HepG2 (cell line): Measurements from ENCODE around the gene HDAC5. TPM values are rescaled to one million over a fixed set of nuclear protein-coding genes. Genes with fewer than 3 reads are reported as not detected.

Experiments
- ATAC-seq: fragments of 200-7000 bp; cut with Tn5 transposase; 3 replicates; pipeline ENCODE4 v1.9.1; 2020; ENCODE audit warnings: mild to moderate bottlenecking, moderate library complexity
- BruUV-seq: library from RNA; stranded (reverse); fragments of 400-500 nt; replicated peaks from 2 replicates; lab custom pipeline; 2021; lab: Mats Ljungman, UMichigan
- CTCF ChIA-PET: fragments of 300-600 bp; formaldehyde crosslinking; extraction: SDS; loops from one replicate; lab custom pipeline; 2021; ENCODE audit warnings: low total read pairs, inconsistent platforms, low intra/inter-chr PET ratio; lab: Yijun Ruan, JAX
- POLR2A ChIA-PET: fragments of 350-600 bp; sonication (Branson Sonifier 250); formaldehyde crosslinking; loops from one replicate; lab custom pipeline; 2020; ENCODE audit warnings: antibody characterized with exemption, inconsistent platforms; lab: Yijun Ruan, JAX
- DNase-seq: peaks from one replicate; pipeline ENCODE4 v3.0.0-alpha.2; 2015; ENCODE audit warnings: low spot score
- FAIRE-seq: peaks from 3 replicates; lab custom pipeline; 2011; peaks lifted over from hg19 to GRCh38; lab: Jason Lieb, UNC
- H2AFZ ChIP-seq: one replicate; pipeline ENCODE4 v1.6.1; 2011; ENCODE audit warnings: low read length, inconsistent platforms
- H3K27ac ChIP-seq: fragments of 300-600 bp; 3 replicates; pipeline ENCODE4 v1.8.0; 2011; ENCODE audit warnings: mixed run types, mild to moderate bottlenecking, mixed read lengths, low read length, inconsistent platforms; ENCODE audit not compliant: insufficient read depth; ENCODE audit errors: extremely low read length
- H3K27me3 ChIP-seq, 2 experiments: fragments of 200-600 bp in 1 of 2; 2 replicates in 1 of 2; 3 replicates in 1 of 2; pipeline versions ENCODE4 v1.6.0 to v1.8.0; 2011; ENCODE audit warnings: low read length in 2 of 2, mild to moderate bottlenecking in 2 of 2, moderate library complexity in 2 of 2, inconsistent platforms in 1 of 2; ENCODE audit not compliant: insufficient read depth in 2 of 2, control insufficient read depth in 1 of 2
- H3K36me3 ChIP-seq, 2 experiments: fragments of 200-600 bp in 1 of 2; replicated peaks in 1 of 2; 2 replicates in 1 of 2; 3 replicates in 1 of 2; pipeline versions ENCODE4 v1.5.1 to v1.8.0; 2011; ENCODE audit warnings: low read length in 2 of 2, inconsistent platforms in 1 of 2; ENCODE audit not compliant: insufficient read depth in 2 of 2, control insufficient read depth in 1 of 2
- H3K4me1 ChIP-seq: 2 replicates; pipeline ENCODE4 v1.5.1; 2012; ENCODE audit warnings: low read length, inconsistent platforms; ENCODE audit not compliant: insufficient read depth
- H3K4me2 ChIP-seq: 2 replicates; pipeline ENCODE4 v1.6.0; 2011; ENCODE audit warnings: low read depth, low read length, inconsistent platforms
- H3K4me3 ChIP-seq, 3 experiments: fragments of 200-600 bp in 1 of 3; sonication (generic), shearing (Covaris generic) in 1 of 3; replicated peaks in 1 of 3; 2 replicates each; pipeline ENCODE4 v1.5.1; 2011 to 2016; ENCODE audit warnings: low read length in 3 of 3, inconsistent platforms in 2 of 3, low read depth in 2 of 3, mild to moderate bottlenecking in 2 of 3, control low read depth in 1 of 3, mixed read lengths in 1 of 3; ENCODE audit not compliant: insufficient read depth in 1 of 3
- H3K79me2 ChIP-seq: one replicate; pipeline ENCODE4 v1.6.1; 2011; ENCODE audit warnings: low read length, inconsistent platforms; ENCODE audit not compliant: insufficient read depth
- H3K9ac ChIP-seq: 2 replicates; pipeline ENCODE4 v1.6.0; 2011; ENCODE audit warnings: mild to moderate bottlenecking, low read depth, low read length, inconsistent platforms; ENCODE audit not compliant: insufficient read depth
- H3K9me3 ChIP-seq: 2 replicates; pipeline ENCODE4 v1.5.1; 2012; ENCODE audit warnings: mild to moderate bottlenecking, low read length
- H4K20me1 ChIP-seq: 2 replicates; pipeline ENCODE4 v1.6.0; 2011; ENCODE audit warnings: inconsistent platforms, mild to moderate bottlenecking, low read length, moderate library complexity; ENCODE audit not compliant: insufficient read depth
- EP300 ChIP-seq, 3 experiments: sonication (generic) in 1 of 3; formaldehyde crosslinking in 1 of 3; IDR thresholded peaks; 2 replicates each; pipeline versions ENCODE4 v1.5.1 to v1.6.1; 2011 to 2020; ENCODE audit warnings: low read depth in 2 of 3, low read length in 2 of 3, borderline replicate concordance in 1 of 3, improper control_type of control experiment in 1 of 3, mild to moderate bottlenecking in 1 of 3, missing genetic modification reagents in 1 of 3, moderate library complexity in 1 of 3
- HNF4G ChIP-seq, 2 experiments: sonication (generic) in 1 of 2; formaldehyde crosslinking in 1 of 2; IDR thresholded peaks; 2 replicates each; pipeline versions ENCODE4 v1.4.0 to v1.6.1; 2011 to 2020; ENCODE audit warnings: borderline replicate concordance in 2 of 2, low read depth in 2 of 2, mild to moderate bottlenecking in 2 of 2, low read length in 1 of 2, missing genetic modification reagents in 1 of 2, moderate library complexity in 1 of 2
- KIAA2018 ChIP-seq: sonication (generic); formaldehyde crosslinking; IDR thresholded peaks from 2 replicates; pipeline ENCODE4 v1.5.0; 2020; ENCODE audit warnings: mild to moderate bottlenecking, missing genetic modification reagents, borderline replicate concordance
- MEIS2 ChIP-seq: sonication (generic); formaldehyde crosslinking; IDR thresholded peaks from 2 replicates; pipeline ENCODE4 v1.9.0; 2021; ENCODE audit warnings: mild to moderate bottlenecking, missing genetic modification reagents
- PHF20 ChIP-seq: sonication (generic); formaldehyde crosslinking; IDR thresholded peaks from 2 replicates; pipeline ENCODE4 v1.5.0; 2020; ENCODE audit warnings: mild to moderate bottlenecking, missing genetic modification reagents
- POLR2G ChIP-seq: fragments of 200-400 bp; formaldehyde crosslinking; IDR thresholded peaks from 2 replicates; pipeline ENCODE4 v1.6.1; 2018; ENCODE audit warnings: mild to moderate bottlenecking, low read depth, low read length, moderate library complexity
- REPIN1 ChIP-seq: sonication (generic); formaldehyde crosslinking; IDR thresholded peaks from 2 replicates; pipeline ENCODE4 v1.8.0; 2022; ENCODE audit warnings: missing genetic modification reagents, low read depth, mild to moderate bottlenecking, borderline replicate concordance
- RXRB ChIP-seq: IDR thresholded peaks from 2 replicates; pipeline ENCODE4 v1.6.1; 2016; ENCODE audit warnings: borderline replicate concordance, missing genetic modification reagents, missing compliant biosample characterization
- SPEN ChIP-seq: sonication (generic); formaldehyde crosslinking; IDR thresholded peaks from 2 replicates; pipeline ENCODE4 v1.5.1; 2020; ENCODE audit warnings: low read depth, mild to moderate bottlenecking, missing genetic modification reagents
- TP53 ChIP-seq: sonication (generic); formaldehyde crosslinking; conservative IDR thresholded peaks from 2 replicates; pipeline ENCODE4 v1.4.0; 2020; ENCODE audit warnings: missing genetic modification reagents
- WIZ ChIP-seq: sonication (generic); formaldehyde crosslinking; IDR thresholded peaks from 2 replicates; pipeline ENCODE4 v1.5.1; 2020; ENCODE audit warnings: mild to moderate bottlenecking, missing genetic modification reagents
- ZEB1 ChIP-seq: IDR thresholded peaks from 2 replicates; pipeline ENCODE4 v1.6.1; 2012; ENCODE audit warnings: mild to moderate bottlenecking, low read depth, inconsistent platforms; ENCODE audit not compliant: insufficient replicate concordance
- ZNF350 ChIP-seq: sonication (generic); formaldehyde crosslinking; IDR thresholded peaks from 2 replicates; pipeline ENCODE4 v1.4.0; 2020; ENCODE audit warnings: mild to moderate bottlenecking, low read depth, missing genetic modification reagents, borderline replicate concordance
- ZNF746 ChIP-seq: sonication (generic); formaldehyde crosslinking; IDR thresholded peaks from 2 replicates; pipeline ENCODE4 v1.8.0; 2022; ENCODE audit warnings: mild to moderate bottlenecking, missing genetic modification reagents
- WGBS: methylation state at CpG from one replicate; pipeline ENCODE4 v1.1.6; 2017; ENCODE audit warnings: low lambda C conversion rate; 5-methylcytosine and 5-hydroxymethylcytosine counted together
- in situ Hi-C: cut with HindIII; loops from 2 replicates; pipeline ENCODE4 v1.10.0; 2017; ENCODE audit warnings: low pct_unique_long_range_greater_than_20kb; ENCODE audit not compliant: extremely low pct_ligation_motif_present
- intact Hi-C: fragments of 100-400 bp; cut with micrococcal nuclease; formaldehyde crosslinking; loops from one replicate; pipeline ENCODE4 v1.10.0; 2022; ENCODE audit not compliant: unreplicated experiment
- polyA plus RNA-seq, 8 experiments: library from polyadenylated mRNA; depleted of rRNA in 3 of 8; stranded (reverse) in 7 of 8; unstranded in 1 of 8; fragments of >200 nt; fragmentation: Illumina TruSeq in 4 of 8; extraction: Trizol in 4 of 8; gene quantifications; 2 replicates each; pipeline versions ENCODE4 v1.2.1 to v1.2.3, GENCODE V29; 2011 to 2016; ENCODE audit warnings: low read depth in 4 of 8, missing spikeins in 1 of 8, mixed read lengths in 1 of 8; ENCODE audit not compliant: insufficient read depth in 1 of 8
- total RNA-seq, 5 experiments: library from RNA; depleted of rRNA; stranded (reverse); fragments of >200 nt; fragmentation: Illumina TruSeq; extraction: Trizol; gene quantifications; 2 replicates each; pipeline ENCODE4 v1.2.3, GENCODE V29; 2016; ENCODE audit warnings: low read depth in 1 of 5

Gene HDAC5
- total and polyA plus RNA-seq, 2 of the 13 experiments (the other 11 are each of a cell fraction or from before 2014, with no cell fraction given): 46.4 to 85.4 TPM

GRCh38 chr17:44130693-44131349 is 7.4 kb upstream of the HDAC5 start:
- peak; percentile 33 for ATAC-seq
- intact Hi-C loops: no loop called here
- TF ChIP-seq SPEN (CRISPR knock-in tag) (peak; percentile 44; the same call in 1 of the 2 replicates), WIZ (0 out of 2 replicates have a peak, but pooled peaks have one; percentile 47), MEIS2 (0 out of 2 replicates have a peak, but pooled peaks have one; percentile 22), TP53 (CRISPR knock-in tag) (no peak), ZEB1 (no peak), POLR2G (no peak), RXRB (0 out of 2 replicates have a peak, but pooled peaks have one; percentile 21), HNF4G (IDR thresholded peaks at IDR 0.05; ENCODE audit: borderline replicate concordance, low read depth, low read length) (no peak), HNF4G (CRISPR knock-in tag; IDR thresholded peaks at IDR 0.05; ENCODE audit: borderline replicate concordance, low read depth) (0 out of 2 replicates have a peak, but pooled peaks have one; percentile 26), KIAA2018 (CRISPR knock-in tag) (no peak), REPIN1 (0 out of 2 replicates have a peak, but pooled peaks have one; percentile 32), PHF20 (CRISPR knock-in tag) (peak; percentile 32; the same call in 1 of the 2 replicates), EP300 (IDR thresholded peaks at IDR 0.05; ENCODE audit: low read depth in 2 of 2, low read length in 2 of 2) (no peak), EP300 (CRISPR knock-in tag; IDR thresholded peaks at IDR 0.05; ENCODE audit: borderline replicate concordance) (no peak), ZNF746 (CRISPR knock-in tag) (no peak), ZNF350 (CRISPR knock-in tag) (no peak)

More at GRCh38 chr17:44130693-44131349, 7.4 kb upstream of the HDAC5 start:
- Histone ChIP-seq H3K36me3 (no peaks in the 10 kb centered on the region), H3K4me3 (peak overlapping the region in 1 of 3 experiments; percentile 24; a peak in 1 of 6 replicates), H3K4me2 (peak overlapping the region; percentile 76), H3K4me1 (peaks cover 96% of the 10 kb centered on the region), H4K20me1 (no peaks in the 10 kb centered on the region), H3K27ac (peak overlapping the region; percentile 51), H3K27me3 (no peaks in the 10 kb centered on the region; a peak in 1 of 5 replicates), H2AFZ (peak overlapping the region; percentile 79), H3K9me3 (no peaks in the 10 kb centered on the region), H3K9ac (peak overlapping the region; percentile 6; the same call in 1 of the 2 replicates), H3K79me2 (no peaks in the 10 kb centered on the region)
- peak; percentile 67 for DNase-seq
- WGBS: 8% methylated on average over 5 of the region's 5 CpGs
- in situ Hi-C loops: no loop called here
- no TSS peak for BruUV-seq
- ChIA-PET POLR2A (interaction anchor here (1.6 kb wide), 1 partner anchor 20 kb away, joined by 4 read pairs; no protein-coding TSS in a partner anchor), CTCF (interaction anchor here (1.2 kb wide), 1 partner anchor 47 kb away, joined by 3 read pairs; no protein-coding TSS in a partner anchor)
- peak; percentile 57 for FAIRE-seq
